IMR-90 (cell line): ENCODE data around the gene SYVN1. TPM values are rescaled to one million over a fixed set of nuclear protein-coding genes. Genes with fewer than 3 reads are reported as not detected.

Experiments used
- ATAC-seq: fragments of 200-7000 bp; cut with Tn5 transposase; 2 replicates; pipeline ENCODE4 v1.9.1; 2020; ENCODE audit warnings: low read depth, mild to moderate bottlenecking, moderate library complexity
- BruUV-seq: library from RNA; stranded (reverse); fragments of 400-500 nt; replicated peaks from 2 replicates; lab custom pipeline; 2021; lab: Mats Ljungman, UMichigan
- CTCF ChIA-PET: fragments of 300-600 bp; formaldehyde crosslinking; extraction: SDS; loops from one replicate; lab custom pipeline; 2021; ENCODE audit warnings: antibody characterized with exemption; lab: Yijun Ruan, JAX
- POLR2A ChIA-PET: fragments of 300-600 bp; sonication (Branson Sonifier 250); formaldehyde crosslinking; loops from one replicate; lab custom pipeline; 2022; ENCODE audit warnings: antibody characterized with exemption; ENCODE audit not compliant: unreplicated experiment; lab: Charles Lee
- DNase-seq: peaks from one replicate; pipeline ENCODE4 v3.0.0; 2013
- H2AFZ ChIP-seq: replicated peaks from 2 replicates; pipeline ENCODE3; 2013; ENCODE audit warnings: low read length, mild to moderate bottlenecking; ENCODE audit not compliant: poor library complexity
- H2AK5ac ChIP-seq: 2 replicates; pipeline ENCODE4 v1.6.1; 2013; ENCODE audit warnings: low read depth, low read length, inconsistent platforms
- H2AK9ac ChIP-seq: replicated peaks from 2 replicates; pipeline ENCODE3; 2013; ENCODE audit warnings: mild to moderate bottlenecking, low read depth, low read length, moderate library complexity; ENCODE audit not compliant: poor library complexity
- H2BK120ac ChIP-seq: 2 replicates; pipeline ENCODE4 v1.6.1; 2013; ENCODE audit warnings: low read depth, low read length, inconsistent platforms
- H2BK15ac ChIP-seq: 3 replicates; pipeline ENCODE4 v1.6.1; 2013; ENCODE audit warnings: low read depth, low read length, inconsistent platforms
- H2BK20ac ChIP-seq: 2 replicates; pipeline ENCODE4 v1.6.1; 2013; ENCODE audit warnings: low read depth, mild to moderate bottlenecking, inconsistent platforms, low read length, moderate library complexity
- H2BK5ac ChIP-seq: 2 replicates; pipeline ENCODE4 v1.6.1; 2013; ENCODE audit warnings: mild to moderate bottlenecking, low read depth, low read length, inconsistent platforms; ENCODE audit not compliant: poor library complexity, severe bottlenecking
- H3K14ac ChIP-seq: replicated peaks from 2 replicates; pipeline ENCODE4 v1.6.1; 2013; ENCODE audit warnings: low read depth, low read length, inconsistent platforms
- H3K18ac ChIP-seq: 2 replicates; pipeline ENCODE4 v1.6.1; 2013; ENCODE audit warnings: low read depth, low read length, control low read depth
- H3K23ac ChIP-seq: 2 replicates; pipeline ENCODE4 v1.6.1; 2013; ENCODE audit warnings: low read depth, low read length, inconsistent platforms
- H3K27ac ChIP-seq: 2 replicates; pipeline ENCODE4 v1.5.1; 2013; ENCODE audit warnings: mild to moderate bottlenecking, control low read depth, low read length; ENCODE audit not compliant: insufficient read depth
- H3K27me3 ChIP-seq: 2 replicates; pipeline ENCODE4 v1.6.1; 2013; ENCODE audit warnings: low read length; ENCODE audit not compliant: control insufficient read depth, insufficient read depth
- H3K36me3 ChIP-seq: 2 replicates; pipeline ENCODE4 v1.6.1; 2013; ENCODE audit warnings: low read length, mixed read lengths; ENCODE audit not compliant: control insufficient read depth, insufficient read depth
- H3K4ac ChIP-seq: 2 replicates; pipeline ENCODE4 v1.6.1; 2013; ENCODE audit warnings: low read depth, low read length, inconsistent platforms
- H3K4me1 ChIP-seq: 2 replicates; pipeline ENCODE4 v1.6.1; 2013; ENCODE audit warnings: low read length, mixed read lengths; ENCODE audit not compliant: control insufficient read depth, insufficient read depth
- H3K4me2 ChIP-seq: 2 replicates; pipeline ENCODE4 v1.6.1; 2013; ENCODE audit warnings: low read depth, mild to moderate bottlenecking, control low read depth, low read length, moderate library complexity
- H3K4me3 ChIP-seq: 2 replicates; pipeline ENCODE4 v1.5.1; 2013; ENCODE audit warnings: low read depth, mild to moderate bottlenecking, control low read depth, low read length, moderate library complexity; ENCODE audit not compliant: insufficient read depth
- H3K56ac ChIP-seq: 2 replicates; pipeline ENCODE4 v1.6.1; 2013; ENCODE audit warnings: low read length, inconsistent platforms; ENCODE audit not compliant: insufficient read depth; ENCODE audit errors: extremely low read depth
- H3K79me1 ChIP-seq, 2 experiments: 2 replicates each; pipeline ENCODE4 v1.6.1; 2013; ENCODE audit warnings: low read length in 2 of 2, inconsistent platforms in 1 of 2, low read depth in 1 of 2
- H3K9ac ChIP-seq: 2 replicates; pipeline ENCODE4 v1.6.1; 2013; ENCODE audit warnings: low read depth, low read length, control low read depth
- H3K9me1 ChIP-seq: 2 replicates; pipeline ENCODE4 v1.6.1; 2013; ENCODE audit warnings: low read length, inconsistent platforms; ENCODE audit not compliant: insufficient read depth
- H3K9me3 ChIP-seq: 2 replicates; pipeline ENCODE4 v1.6.1; 2013; ENCODE audit warnings: low read length; ENCODE audit not compliant: control insufficient read depth, insufficient read depth
- H4K20me1 ChIP-seq: 2 replicates; pipeline ENCODE4 v1.6.1; 2013; ENCODE audit warnings: low read length, inconsistent platforms; ENCODE audit not compliant: insufficient read depth
- H4K5ac ChIP-seq: 2 replicates; pipeline ENCODE4 v1.6.1; 2013; ENCODE audit warnings: mild to moderate bottlenecking, low read depth, low read length, control low read depth
- H4K8ac ChIP-seq, 2 experiments: 2 replicates each; pipeline ENCODE4 v1.6.1; 2013; ENCODE audit warnings: low read depth in 2 of 2, low read length in 2 of 2, control low read depth in 1 of 2, inconsistent platforms in 1 of 2
- H4K91ac ChIP-seq: 2 replicates; pipeline ENCODE4 v1.6.1; 2013; ENCODE audit warnings: low read depth, low read length, inconsistent platforms; ENCODE audit not compliant: insufficient read depth
- BHLHE40 ChIP-seq: fragments of 150-350 bp; IDR thresholded peaks from 2 replicates; pipeline ENCODE4 v1.6.1; 2016; ENCODE audit warnings: mild to moderate bottlenecking, low read depth, low read length
- CEBPB ChIP-seq: IDR thresholded peaks from 2 replicates; pipeline ENCODE4 v1.6.1; 2012; ENCODE audit warnings: low read depth, low read length, improper control_type of control experiment
- CHD1 ChIP-seq: IDR thresholded peaks from 2 replicates; pipeline ENCODE4 v1.6.1; 2012; ENCODE audit warnings: low read depth, low read length, improper control_type of control experiment
- FOS ChIP-seq: fragments of 150-350 bp; IDR thresholded peaks from 2 replicates; pipeline ENCODE4 v1.6.1; 2016; ENCODE audit warnings: low read depth, low read length
- MAFK ChIP-seq: IDR thresholded peaks from 2 replicates; pipeline ENCODE4 v1.6.1; 2012; ENCODE audit warnings: low read depth, low read length, improper control_type of control experiment
- MAZ ChIP-seq: IDR thresholded peaks from 2 replicates; pipeline ENCODE4 v1.6.1; 2012; ENCODE audit warnings: low read depth, mild to moderate bottlenecking, low read length, improper control_type of control experiment, moderate library complexity, borderline replicate concordance
- MXI1 ChIP-seq: IDR thresholded peaks from 2 replicates; pipeline ENCODE4 v1.6.1; 2012; ENCODE audit warnings: low read depth, mild to moderate bottlenecking, low read length, moderate library complexity, borderline replicate concordance
- NFE2L2 ChIP-seq: fragments of 150-350 bp; IDR thresholded peaks from 2 replicates; pipeline ENCODE4 v1.6.1; 2016; ENCODE audit warnings: low read depth, mild to moderate bottlenecking, low read length
- POLR2A ChIP-seq: IDR thresholded peaks from 2 replicates; pipeline ENCODE4 v1.6.1; 2012; ENCODE audit warnings: mild to moderate bottlenecking, low read depth, low read length
- RAD21 ChIP-seq: IDR thresholded peaks from 2 replicates; pipeline ENCODE4 v1.6.1; 2012; ENCODE audit warnings: low read length, improper control_type of control experiment
- RCOR1 ChIP-seq: IDR thresholded peaks from 2 replicates; pipeline ENCODE4 v1.6.1; 2012; ENCODE audit warnings: mild to moderate bottlenecking, low read length, improper control_type of control experiment; ENCODE audit not compliant: insufficient replicate concordance
- RFX5 ChIP-seq: IDR thresholded peaks from 2 replicates; pipeline ENCODE4 v1.8.0; 2012; ENCODE audit warnings: low read depth, mild to moderate bottlenecking, low read length, moderate library complexity
- SMC3 ChIP-seq: fragments of 150-350 bp; IDR thresholded peaks from 2 replicates; pipeline ENCODE4 v1.6.1; 2016; ENCODE audit warnings: low read depth, mild to moderate bottlenecking, antibody characterized with exemption, low read length, moderate library complexity
- WGBS, 2 experiments: methylation state at CpG; one replicate each; pipeline versions ENCODE4 v1.1.5 to v1.1.7; 2013; ENCODE audit warnings: missing lambda C conversion rate in 2 of 2; ENCODE audit not compliant: insufficient read length in 1 of 2; ENCODE audit errors: extremely low coverage in 2 of 2; 5-methylcytosine and 5-hydroxymethylcytosine counted together
- dilution Hi-C: fragments of 300-500 bp; cut with HindIII; formaldehyde crosslinking; loops from one replicate; pipeline ENCODE4 v1.14.3; 2018; ENCODE audit warnings: low sequenced_read_pairs; ENCODE audit not compliant: unreplicated experiment
- in situ Hi-C: fragments of 300-500 bp; cut with MboI; formaldehyde crosslinking; loops from 3 replicates; pipeline ENCODE4 v1.14.3; 2019; ENCODE audit warnings: low sequenced_read_pairs, inconsistent platforms, mixed read lengths
- intact Hi-C: fragments of 100-400 bp; cut with micrococcal nuclease; formaldehyde crosslinking; loops from 2 replicates; pipeline ENCODE4 v1.10.0; 2022
- polyA plus RNA-seq, 3 experiments: library from polyadenylated mRNA; depleted of rRNA; stranded (reverse); fragments of >200 nt; gene quantifications; 2 replicates each; pipeline ENCODE4 v1.2.3, GENCODE V29; 2012; ENCODE audit warnings: low replicate concordance in 1 of 3
- total RNA-seq: library from RNA; depleted of rRNA; stranded (reverse); fragments of >200 nt; gene quantifications from 2 replicates; pipeline ENCODE4 v1.2.3, GENCODE V29; 2012
- TF ChIP-seq, protein P1 (sequence below): conservative IDR thresholded peaks from 2 replicates; pipeline ENCODE4 v1.5.1; 2012; ENCODE audit warnings: mild to moderate bottlenecking, low read depth, low read length, improper control_type of control experiment
- TF ChIP-seq, protein P2 (sequence below): fragments of 150-350 bp; IDR thresholded peaks from 2 replicates; pipeline ENCODE4 v1.6.1; 2017; ENCODE audit warnings: mild to moderate bottlenecking, antibody characterized with exemption, low read length, low read depth
- TF ChIP-seq, protein P3 (sequence below): fragments of 150-350 bp; IDR thresholded peaks from 2 replicates; pipeline ENCODE4 v1.6.1; 2016; ENCODE audit warnings: low read depth, mild to moderate bottlenecking, low read length, moderate library complexity, borderline replicate concordance

SYVN1 gene
- total and polyA plus RNA-seq, 2 of the 4 experiments (the other 2 are of a cell fraction), result 9.5 to 52.9 TPM

DNA sequence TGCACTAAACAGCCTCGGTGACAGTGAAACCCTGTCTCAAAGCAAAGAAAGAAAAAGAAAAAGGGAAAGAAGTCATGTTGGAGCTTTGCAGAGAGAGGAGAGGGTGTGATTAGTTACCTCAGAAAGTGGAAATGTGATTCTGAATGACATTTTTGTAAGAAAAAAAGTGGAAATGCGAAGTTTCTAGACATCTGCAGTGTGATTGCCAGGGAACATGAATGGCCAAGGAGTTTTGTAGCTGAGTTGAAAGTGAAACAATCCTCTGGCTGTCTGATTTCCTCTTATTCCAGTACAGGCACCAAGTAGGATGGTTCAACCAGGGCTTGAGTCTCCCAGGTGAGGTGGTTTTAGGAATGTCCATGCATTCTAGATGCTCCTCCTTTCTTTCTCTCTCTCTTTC lies 17.8 kb upstream of the SYVN1 start:
- Histone ChIP-seq H3K4me3 (no peak overlapping the region), H2AK9ac (no peak overlapping the region), H3K18ac (no peak overlapping the region), H3K27ac (no peak overlapping the region), H3K27me3 (no peaks in the 10 kb centered on the region), H4K91ac (no peak overlapping the region), H3K14ac (no peak overlapping the region), H2BK5ac (no peak overlapping the region), H2AFZ (no peak overlapping the region), H3K56ac (no peak overlapping the region), H3K4me2 (no peak overlapping the region), H4K5ac (no peak overlapping the region), H2BK20ac (no peak overlapping the region), H3K36me3 (no peaks in the 10 kb centered on the region), H3K23ac (no peak overlapping the region), H3K4me1 (peaks cover 2% of the 10 kb centered on the region), H4K8ac (no peak overlapping the region), H3K9ac (no peak overlapping the region), H2BK120ac (no peak overlapping the region), H2BK15ac (no peak overlapping the region), H2AK5ac (no peak overlapping the region), H3K4ac (no peak overlapping the region), H3K79me1 (no peaks in the 10 kb centered on the region), H4K20me1 (no peaks in the 10 kb centered on the region), H3K9me1 (no peaks in the 10 kb centered on the region), H3K9me3 (peaks cover 3% of the 10 kb centered on the region; the same call in 1 of the 2 replicates)
- TF ChIP-seq BHLHE40, result no peak
- no peak for TF ChIP-seq RAD21
- TF ChIP-seq SMC3, result no peak
- TF ChIP-seq, protein P1, sequence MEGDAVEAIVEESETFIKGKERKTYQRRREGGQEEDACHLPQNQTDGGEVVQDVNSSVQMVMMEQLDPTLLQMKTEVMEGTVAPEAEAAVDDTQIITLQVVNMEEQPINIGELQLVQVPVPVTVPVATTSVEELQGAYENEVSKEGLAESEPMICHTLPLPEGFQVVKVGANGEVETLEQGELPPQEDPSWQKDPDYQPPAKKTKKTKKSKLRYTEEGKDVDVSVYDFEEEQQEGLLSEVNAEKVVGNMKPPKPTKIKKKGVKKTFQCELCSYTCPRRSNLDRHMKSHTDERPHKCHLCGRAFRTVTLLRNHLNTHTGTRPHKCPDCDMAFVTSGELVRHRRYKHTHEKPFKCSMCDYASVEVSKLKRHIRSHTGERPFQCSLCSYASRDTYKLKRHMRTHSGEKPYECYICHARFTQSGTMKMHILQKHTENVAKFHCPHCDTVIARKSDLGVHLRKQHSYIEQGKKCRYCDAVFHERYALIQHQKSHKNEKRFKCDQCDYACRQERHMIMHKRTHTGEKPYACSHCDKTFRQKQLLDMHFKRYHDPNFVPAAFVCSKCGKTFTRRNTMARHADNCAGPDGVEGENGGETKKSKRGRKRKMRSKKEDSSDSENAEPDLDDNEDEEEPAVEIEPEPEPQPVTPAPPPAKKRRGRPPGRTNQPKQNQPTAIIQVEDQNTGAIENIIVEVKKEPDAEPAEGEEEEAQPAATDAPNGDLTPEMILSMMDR, result no peak
- no peak for TF ChIP-seq MAZ
- no peak for TF ChIP-seq POLR2A
- TF ChIP-seq, protein P2, sequence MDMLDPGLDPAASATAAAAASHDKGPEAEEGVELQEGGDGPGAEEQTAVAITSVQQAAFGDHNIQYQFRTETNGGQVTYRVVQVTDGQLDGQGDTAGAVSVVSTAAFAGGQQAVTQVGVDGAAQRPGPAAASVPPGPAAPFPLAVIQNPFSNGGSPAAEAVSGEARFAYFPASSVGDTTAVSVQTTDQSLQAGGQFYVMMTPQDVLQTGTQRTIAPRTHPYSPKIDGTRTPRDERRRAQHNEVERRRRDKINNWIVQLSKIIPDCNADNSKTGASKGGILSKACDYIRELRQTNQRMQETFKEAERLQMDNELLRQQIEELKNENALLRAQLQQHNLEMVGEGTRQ, result no peak
- TF ChIP-seq RFX5, result no peak
- no peak for TF ChIP-seq FOS
- TF ChIP-seq NFE2L2, result no peak
- TF ChIP-seq, protein P3, sequence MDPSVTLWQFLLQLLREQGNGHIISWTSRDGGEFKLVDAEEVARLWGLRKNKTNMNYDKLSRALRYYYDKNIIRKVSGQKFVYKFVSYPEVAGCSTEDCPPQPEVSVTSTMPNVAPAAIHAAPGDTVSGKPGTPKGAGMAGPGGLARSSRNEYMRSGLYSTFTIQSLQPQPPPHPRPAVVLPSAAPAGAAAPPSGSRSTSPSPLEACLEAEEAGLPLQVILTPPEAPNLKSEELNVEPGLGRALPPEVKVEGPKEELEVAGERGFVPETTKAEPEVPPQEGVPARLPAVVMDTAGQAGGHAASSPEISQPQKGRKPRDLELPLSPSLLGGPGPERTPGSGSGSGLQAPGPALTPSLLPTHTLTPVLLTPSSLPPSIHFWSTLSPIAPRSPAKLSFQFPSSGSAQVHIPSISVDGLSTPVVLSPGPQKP, result no peak
- no peak for TF ChIP-seq CEBPB
- TF ChIP-seq MAFK, result no peak
- TF ChIP-seq CHD1, result no peak
- no peak for TF ChIP-seq RCOR1
- TF ChIP-seq MXI1, result no peak
- WGBS, 2 experiments, result 100% methylated on average over 1 of the region's 2 CpGs; no CpG with 5 or more reads in 1 of the 2 experiments
- ATAC-seq, result no peak
- CTCF ChIA-PET, result interaction anchor here (0.7 kb wide), 1 partner anchor 13 kb away, joined by 3 read pairs; no protein-coding TSS in a partner anchor
- POLR2A ChIA-PET, result no interaction called here
- intact Hi-C loops (no loop called here), dilution Hi-C loops (no loop called here), in situ Hi-C loops (no loop called here)
- BruUV-seq, result no TSS peak
- no peak for DNase-seq
